GM12801 (cell line): Measurements from ENCODE around the gene OR3A2.

Experiments used
- CTCF ChIP-seq: IDR thresholded peaks from one replicate; pipeline ENCODE4 v1.5.1; 2011; ENCODE audit warnings: control low read depth; ENCODE audit not compliant: insufficient read length; ENCODE audit errors: extremely low read depth

Gene OR3A2

GRCh38 chr17:3385869-3386816 lies at the start of gene OR3A2:
Gene OR3A2, minus strand, starts transcription at chr17:3386308.
- no peak for TF ChIP-seq CTCF

- no peak for TF ChIP-seq CTCF
Measured at GRCh38 chr17:3433741-3434140, 47.6 kb upstream of the OR3A2 start, which contains the start of gene OR1E2. Gene OR1E2, minus strand, starts transcription at chr17:3433841. Its CDS starts 0 bp downstream, at chr17:3433841.

GRCh38 chr17:3418222-3418621 lies 32.1 kb upstream of the OR3A2 start:
- no peak for TF ChIP-seq CTCF

GRCh38 chr17:3415610-3416009 lies 29.5 kb upstream of the OR3A2 start:
- TF ChIP-seq CTCF = no peak

GRCh38 chr17:3411070-3411469 lies 25.0 kb upstream of the OR3A2 start, which contains the start of gene OR3A3:
Gene OR3A3, plus strand, starts transcription at chr17:3411370.
- TF ChIP-seq CTCF = no peak

- no peak for TF ChIP-seq CTCF
Measured at GRCh38 chr17:3401786-3402185, 15.7 kb upstream of the OR3A2 start.

- no peak for TF ChIP-seq CTCF
Measured at GRCh38 chr17:3400055-3400454, 13.9 kb upstream of the OR3A2 start.
